SK-N-SH (cell line): Measurements from ENCODE around the gene KCTD19. TPM values are rescaled to one million over a fixed set of nuclear protein-coding genes. Genes with fewer than 3 reads are reported as not detected.

Source experiments
- CTCF ChIA-PET: fragments of 300-600, 350-600 bp; formaldehyde crosslinking; extraction: SDS; loops from one replicate; lab custom pipeline; 2021; lab: Yijun Ruan, JAX
- POLR2A ChIA-PET: fragments of 350-600 bp; sonication (Branson Sonifier 250); formaldehyde crosslinking; extraction: SDS; loops from one replicate; lab custom pipeline; 2020; ENCODE audit warnings: antibody characterized with exemption, inconsistent platforms; lab: Yijun Ruan, JAX
- DNase-seq: peaks from one replicate; pipeline ENCODE4 v3.0.0; 2012
- H2AFZ ChIP-seq: fragments of 200-600 bp; sonication (generic); 2 replicates; pipeline ENCODE4 v1.8.1; 2016; ENCODE audit warnings: antibody characterized with exemption, mild to moderate bottlenecking, low read depth
- H3F3A ChIP-seq: fragments of 200-600 bp; sonication (generic); replicated peaks from 2 replicates; pipeline ENCODE3; 2016; ENCODE audit warnings: antibody characterized with exemption, mild to moderate bottlenecking; ENCODE audit not compliant: insufficient read depth
- H3K27ac ChIP-seq, 2 experiments: fragments of 200-500 bp in 1 of 2; fragments of 200-600 bp in 1 of 2; sonication (Bioruptor generic) in 1 of 2; sonication (generic), shearing (Covaris generic) in 1 of 2; 2 replicates each; pipeline versions ENCODE4 v1.5.1 to v1.6.1; 2014 to 2016; ENCODE audit warnings: low read depth in 2 of 2, inconsistent platforms in 1 of 2, low read length in 1 of 2, mild to moderate bottlenecking in 1 of 2, mixed read lengths in 1 of 2
- H3K27me3 ChIP-seq: fragments of 200-600 bp; sonication (generic), shearing (Covaris generic); 2 replicates; pipeline ENCODE4 v1.6.1; 2016; ENCODE audit warnings: mixed run types; ENCODE audit not compliant: insufficient read depth
- H3K36me3 ChIP-seq, 2 experiments: fragments of 200-500 bp in 1 of 2; fragments of 200-600 bp in 1 of 2; sonication (Bioruptor generic) in 1 of 2; sonication (generic) in 1 of 2; replicated peaks in 1 of 2; 2 replicates each; pipeline versions ENCODE3 to v1.5.1; 2014 to 2016; ENCODE audit warnings: low read length in 1 of 2, mild to moderate bottlenecking in 1 of 2; ENCODE audit not compliant: insufficient read depth in 2 of 2, control insufficient read depth in 1 of 2
- H3K4me1 ChIP-seq, 2 experiments: fragments of 200-500 bp in 1 of 2; fragments of 200-600 bp in 1 of 2; sonication (Bioruptor generic) in 1 of 2; sonication (generic), shearing (Covaris generic) in 1 of 2; 2 replicates each; pipeline versions ENCODE4 v1.5.1 to v1.6.1; 2014 to 2016; ENCODE audit warnings: low read depth in 1 of 2, low read length in 1 of 2, mixed run types in 1 of 2; ENCODE audit not compliant: insufficient read depth in 2 of 2, control insufficient read depth in 1 of 2
- H3K4me2 ChIP-seq: fragments of 200-600 bp; sonication (generic), shearing (Covaris generic); 2 replicates; pipeline ENCODE4 v1.6.1; 2017; ENCODE audit warnings: mixed run types
- H3K4me3 ChIP-seq, 2 experiments: fragments of 200-500 bp in 1 of 2; fragments of 200-600 bp in 1 of 2; sonication (Bioruptor generic) in 1 of 2; sonication (generic), shearing (Covaris generic) in 1 of 2; 2 replicates each; pipeline versions ENCODE4 v1.5.1 to v1.8.1; 2014 to 2016; ENCODE audit warnings: low read depth in 2 of 2, inconsistent platforms in 1 of 2, low read length in 1 of 2, mild to moderate bottlenecking in 1 of 2, mixed read lengths in 1 of 2, moderate library complexity in 1 of 2
- H3K79me2 ChIP-seq: fragments of 200-600 bp; sonication (generic); 2 replicates; pipeline ENCODE4 v1.8.1; 2017; ENCODE audit warnings: mild to moderate bottlenecking; ENCODE audit not compliant: insufficient read depth
- H3K9ac ChIP-seq: fragments of 200-600 bp; sonication (generic); 2 replicates; pipeline ENCODE4 v1.6.1; 2017; ENCODE audit warnings: mixed run types
- H3K9me2 ChIP-seq: fragments of 200-600 bp; sonication (generic); 2 replicates; pipeline ENCODE4 v1.6.1; 2017; ENCODE audit warnings: mixed run types
- H3K9me3 ChIP-seq: fragments of 200-600 bp; sonication (generic); 2 replicates; pipeline ENCODE4 v1.6.1; 2017; ENCODE audit warnings: mixed run types, mild to moderate bottlenecking, moderate library complexity
- H4K20me1 ChIP-seq: fragments of 200-600 bp; sonication (generic); 2 replicates; pipeline ENCODE4 v1.6.1; 2017; ENCODE audit warnings: mild to moderate bottlenecking, mixed run types; ENCODE audit not compliant: insufficient read depth
- CHD2 ChIP-seq: fragments of 150-350 bp; IDR thresholded peaks from 2 replicates; pipeline ENCODE4 v1.6.1; 2018; ENCODE audit warnings: low read length; ENCODE audit not compliant: partially characterized antibody
- ELF1 ChIP-seq: IDR thresholded peaks from 2 replicates; pipeline ENCODE4 v1.4.0; 2012
- EZH2phosphoT487 ChIP-seq: fragments of 200-600 bp; sonication (generic); IDR thresholded peaks from 2 replicates; pipeline ENCODE4 v1.6.1; 2017; ENCODE audit warnings: low read depth, mixed run types, mild to moderate bottlenecking, antibody characterized with exemption, moderate library complexity, borderline replicate concordance
- FOXJ3 ChIP-seq: sonication (generic); formaldehyde crosslinking; IDR thresholded peaks from 2 replicates; pipeline ENCODE4 v1.5.1; 2020; ENCODE audit warnings: mild to moderate bottlenecking, missing genetic modification reagents
- FOXM1 ChIP-seq: IDR thresholded peaks from 2 replicates; pipeline ENCODE4 v1.4.0; 2012; ENCODE audit warnings: low read depth, mild to moderate bottlenecking
- GATA2 ChIP-seq: sonication (generic); formaldehyde crosslinking; IDR thresholded peaks from 2 replicates; pipeline ENCODE4 v1.5.0; 2020; ENCODE audit warnings: mild to moderate bottlenecking, missing genetic modification reagents
- JUND ChIP-seq: IDR thresholded peaks from 2 replicates; pipeline ENCODE4 v1.4.0; 2012
- MEF2A ChIP-seq: IDR thresholded peaks from 2 replicates; pipeline ENCODE4 v1.4.0; 2012; ENCODE audit warnings: low read depth, borderline replicate concordance
- MXI1 ChIP-seq: IDR thresholded peaks from 2 replicates; pipeline ENCODE4 v1.6.1; 2012; ENCODE audit warnings: mild to moderate bottlenecking, low read depth, low read length, improper control_type of control experiment
- PBX3 ChIP-seq: IDR thresholded peaks from 2 replicates; pipeline ENCODE4; 2012
- POLR2AphosphoS5 ChIP-seq: IDR thresholded peaks from 2 replicates; pipeline ENCODE4 v1.6.1; 2012; ENCODE audit warnings: low read depth, low read length
- RAD21 ChIP-seq: IDR thresholded peaks from 2 replicates; pipeline ENCODE4 v1.6.1; 2012; ENCODE audit warnings: mild to moderate bottlenecking, low read length
- RFX5 ChIP-seq: IDR thresholded peaks from 2 replicates; pipeline ENCODE4 v1.6.1; 2012; ENCODE audit warnings: mild to moderate bottlenecking, improper control_type of control experiment, low read length
- RXRA ChIP-seq: IDR thresholded peaks from 2 replicates; pipeline ENCODE4 v1.4.0; 2012; ENCODE audit warnings: low read depth, mild to moderate bottlenecking, borderline replicate concordance
- SIN3A ChIP-seq: IDR thresholded peaks from 2 replicates; pipeline ENCODE4 v1.6.1; 2012; ENCODE audit warnings: low read depth, mild to moderate bottlenecking, low read length, moderate library complexity, borderline replicate concordance
- SMC3 ChIP-seq: IDR thresholded peaks from 2 replicates; pipeline ENCODE4 v1.6.1; 2012; ENCODE audit warnings: low read depth, low read length, improper control_type of control experiment
- TAF1 ChIP-seq: IDR thresholded peaks from 2 replicates; pipeline ENCODE4 v1.6.1; 2012; ENCODE audit warnings: low read depth, mild to moderate bottlenecking, low read length, moderate library complexity, borderline replicate concordance
- TCF12 ChIP-seq: IDR thresholded peaks from 2 replicates; pipeline ENCODE4 v1.4.0; 2012
- TEAD4 ChIP-seq: IDR thresholded peaks from 2 replicates; pipeline ENCODE4 v1.4.0; 2012; ENCODE audit warnings: mild to moderate bottlenecking, borderline replicate concordance; ENCODE audit not compliant: insufficient read depth
- YY1 ChIP-seq: IDR thresholded peaks from 2 replicates; pipeline ENCODE4 v1.4.0; 2012; ENCODE audit warnings: low read depth, mild to moderate bottlenecking
- ZBTB33 ChIP-seq: IDR thresholded peaks from 2 replicates; pipeline ENCODE4 v1.4.0; 2012; ENCODE audit warnings: low read depth, borderline replicate concordance
- WGBS: methylation state at CpG from one replicate; pipeline ENCODE4 v1.1.6; 2017; ENCODE audit warnings: low lambda C conversion rate; 5-methylcytosine and 5-hydroxymethylcytosine counted together
- polyA plus RNA-seq, 3 experiments: library from polyadenylated mRNA; depleted of rRNA; stranded (reverse); fragments of >200 nt; gene quantifications; 2 replicates each; pipeline ENCODE4 v1.2.3, GENCODE V29; 2012
- TF ChIP-seq, protein P1 (sequence below): IDR thresholded peaks from 2 replicates; pipeline ENCODE4 v1.4.0; 2012; ENCODE audit warnings: low read depth, borderline replicate concordance
- TF ChIP-seq, protein P2 (sequence below): fragments of 150-350 bp; IDR thresholded peaks from 2 replicates; pipeline ENCODE4 v1.6.1; 2017; ENCODE audit warnings: antibody characterized with exemption, low read length, low read depth, borderline replicate concordance
- TF ChIP-seq, protein P3 (sequence below): fragments of 200-600 bp; sonication (generic); IDR thresholded peaks from 2 replicates; pipeline ENCODE4 v1.6.1; 2017; ENCODE audit warnings: antibody characterized with exemption, mild to moderate bottlenecking, moderate library complexity

Gene KCTD19
- polyA plus RNA-seq, 1 of the 3 experiments (the other 2 are of a cell fraction) = 1.8 TPM

DNA sequence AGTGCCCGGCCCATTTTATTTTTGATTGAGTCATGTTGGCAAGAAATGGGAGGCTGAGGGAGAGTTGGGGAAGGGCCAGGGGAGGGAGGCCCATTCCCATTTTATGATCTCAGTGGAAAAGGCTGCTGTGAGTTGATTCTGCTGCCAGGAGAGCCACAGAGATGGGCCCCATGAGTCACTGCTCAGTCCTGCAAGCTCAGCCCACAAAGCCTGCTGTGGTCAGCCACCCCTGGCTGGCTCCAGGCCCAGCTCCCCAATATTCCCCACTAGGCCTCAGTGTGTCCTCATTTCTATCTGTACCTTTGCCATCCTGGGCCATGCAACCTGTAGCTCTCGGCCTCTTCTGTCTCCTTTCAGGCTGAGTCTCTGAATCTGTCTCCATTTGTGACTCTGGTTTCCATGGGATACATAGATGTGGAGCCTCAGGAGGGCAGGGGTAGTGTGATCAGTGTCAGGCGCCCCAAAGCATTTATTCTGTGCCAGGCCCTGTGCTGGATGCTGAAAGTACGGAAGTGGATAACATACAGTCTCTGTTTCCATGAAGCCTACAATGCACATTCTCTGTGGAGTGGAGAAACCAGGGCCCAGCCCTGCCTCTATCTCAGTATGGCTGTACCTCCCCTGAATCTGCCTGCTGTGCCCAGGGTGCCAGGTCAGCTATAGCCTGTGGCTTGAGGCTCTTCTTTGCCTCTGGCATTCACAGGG is 49.1 kb downstream of the KCTD19 start (continued):
- peak; percentile 59; the same call in 1 of the 2 replicates for TF ChIP-seq TAF1
- TF ChIP-seq RAD21 = no peak
- peak; percentile 91 for TF ChIP-seq TEAD4
- no peak for TF ChIP-seq CHD2
- TF ChIP-seq RFX5 = no peak
- TF ChIP-seq ELF1 = no peak
- TF ChIP-seq FOXM1 = no peak
- peak; percentile 96 for TF ChIP-seq JUND
- no peak for TF ChIP-seq EZH2phosphoT487
- TF ChIP-seq YY1 = no peak
- no peak for TF ChIP-seq ZBTB33

- Histone ChIP-seq H3K79me2 (peaks cover 41% of the 10 kb centered on the region), H3K4me3 (no peak overlapping the region), H3K9me2 (no peaks in the 10 kb centered on the region), H3F3A (peaks cover 24% of the 10 kb centered on the region), H3K4me2 (no peak overlapping the region), H3K27me3 (no peaks in the 10 kb centered on the region)
- CTCF ChIA-PET = no interaction called here
- no peak for DNase-seq
- TF ChIP-seq RAD21 (no peak), TEAD4 (no peak), TCF12 (no peak), POLR2AphosphoS5 (no peak), RFX5 (no peak), JUND (no peak), TAF1 (no peak), MXI1 (no peak), GATA2 (CRISPR knock-in tag) (no peak), PBX3 (no peak), RXRA (no peak), SMC3 (no peak), FOXJ3 (CRISPR knock-in tag) (no peak), MEF2A (no peak), ELF1 (no peak), FOXM1 (no peak), SIN3A (no peak)
- TF ChIP-seq, protein P1, sequence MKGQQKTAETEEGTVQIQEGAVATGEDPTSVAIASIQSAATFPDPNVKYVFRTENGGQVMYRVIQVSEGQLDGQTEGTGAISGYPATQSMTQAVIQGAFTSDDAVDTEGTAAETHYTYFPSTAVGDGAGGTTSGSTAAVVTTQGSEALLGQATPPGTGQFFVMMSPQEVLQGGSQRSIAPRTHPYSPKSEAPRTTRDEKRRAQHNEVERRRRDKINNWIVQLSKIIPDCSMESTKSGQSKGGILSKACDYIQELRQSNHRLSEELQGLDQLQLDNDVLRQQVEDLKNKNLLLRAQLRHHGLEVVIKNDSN = no peak
- TF ChIP-seq, protein P2, sequence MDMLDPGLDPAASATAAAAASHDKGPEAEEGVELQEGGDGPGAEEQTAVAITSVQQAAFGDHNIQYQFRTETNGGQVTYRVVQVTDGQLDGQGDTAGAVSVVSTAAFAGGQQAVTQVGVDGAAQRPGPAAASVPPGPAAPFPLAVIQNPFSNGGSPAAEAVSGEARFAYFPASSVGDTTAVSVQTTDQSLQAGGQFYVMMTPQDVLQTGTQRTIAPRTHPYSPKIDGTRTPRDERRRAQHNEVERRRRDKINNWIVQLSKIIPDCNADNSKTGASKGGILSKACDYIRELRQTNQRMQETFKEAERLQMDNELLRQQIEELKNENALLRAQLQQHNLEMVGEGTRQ = no peak
- TF ChIP-seq, protein P3, sequence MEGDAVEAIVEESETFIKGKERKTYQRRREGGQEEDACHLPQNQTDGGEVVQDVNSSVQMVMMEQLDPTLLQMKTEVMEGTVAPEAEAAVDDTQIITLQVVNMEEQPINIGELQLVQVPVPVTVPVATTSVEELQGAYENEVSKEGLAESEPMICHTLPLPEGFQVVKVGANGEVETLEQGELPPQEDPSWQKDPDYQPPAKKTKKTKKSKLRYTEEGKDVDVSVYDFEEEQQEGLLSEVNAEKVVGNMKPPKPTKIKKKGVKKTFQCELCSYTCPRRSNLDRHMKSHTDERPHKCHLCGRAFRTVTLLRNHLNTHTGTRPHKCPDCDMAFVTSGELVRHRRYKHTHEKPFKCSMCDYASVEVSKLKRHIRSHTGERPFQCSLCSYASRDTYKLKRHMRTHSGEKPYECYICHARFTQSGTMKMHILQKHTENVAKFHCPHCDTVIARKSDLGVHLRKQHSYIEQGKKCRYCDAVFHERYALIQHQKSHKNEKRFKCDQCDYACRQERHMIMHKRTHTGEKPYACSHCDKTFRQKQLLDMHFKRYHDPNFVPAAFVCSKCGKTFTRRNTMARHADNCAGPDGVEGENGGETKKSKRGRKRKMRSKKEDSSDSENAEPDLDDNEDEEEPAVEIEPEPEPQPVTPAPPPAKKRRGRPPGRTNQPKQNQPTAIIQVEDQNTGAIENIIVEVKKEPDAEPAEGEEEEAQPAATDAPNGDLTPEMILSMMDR = no peak
- TF ChIP-seq, all 33 proteins: peak for 0
- H3K4me1 ChIP-seq = peaks cover 23 to 25% of the 10 kb centered on the region in 2 experiments; a peak in 3 of 4 replicates
- no peak overlapping the region for H2AFZ ChIP-seq
- POLR2A ChIA-PET = no interaction called here
- peaks cover 4 to 27% of the 10 kb centered on the region in 2 experiments for H3K36me3 ChIP-seq
- H4K20me1 ChIP-seq = no peaks in the 10 kb centered on the region
- no peak overlapping the region for H3K27ac ChIP-seq
- H3K9ac ChIP-seq = no peak overlapping the region
- H3K9me3 ChIP-seq = no peaks in the 10 kb centered on the region
- WGBS = 90% methylated on average over 2 of the region's 2 CpGs
Measured at GRCh38 chr16:67275321-67275720, 51.2 kb downstream of the KCTD19 start.
